GM06990 (cell line): ENCODE data around the gene PYGM.

Experiments
- DNase-seq: peaks from one replicate; pipeline ENCODE4 v3.0.0-alpha.2; 2011; ENCODE audit not compliant: insufficient read length; ENCODE audit errors: extremely low read depth
- H3K27me3 ChIP-seq: replicated peaks from 2 replicates; pipeline ENCODE4 v1.6.0; 2011; ENCODE audit warnings: low read length; ENCODE audit not compliant: control insufficient read depth, insufficient read depth
- H3K36me3 ChIP-seq: 2 replicates; pipeline ENCODE4 v1.5.1; 2011; ENCODE audit warnings: low read length; ENCODE audit not compliant: control insufficient read depth, insufficient read depth
- H3K4me3 ChIP-seq: replicated peaks from 2 replicates; pipeline ENCODE4 v1.5.1; 2011; ENCODE audit warnings: low read depth, mild to moderate bottlenecking, control low read depth, low read length
- TF ChIP-seq, protein P1 (sequence below): IDR thresholded peaks from 2 replicates; pipeline ENCODE4 v1.5.1; 2011; ENCODE audit warnings: low read length, control low read depth, mild to moderate bottlenecking, inconsistent platforms; ENCODE audit not compliant: insufficient read depth, poor library complexity, severe bottlenecking

PYGM gene

DNA sequence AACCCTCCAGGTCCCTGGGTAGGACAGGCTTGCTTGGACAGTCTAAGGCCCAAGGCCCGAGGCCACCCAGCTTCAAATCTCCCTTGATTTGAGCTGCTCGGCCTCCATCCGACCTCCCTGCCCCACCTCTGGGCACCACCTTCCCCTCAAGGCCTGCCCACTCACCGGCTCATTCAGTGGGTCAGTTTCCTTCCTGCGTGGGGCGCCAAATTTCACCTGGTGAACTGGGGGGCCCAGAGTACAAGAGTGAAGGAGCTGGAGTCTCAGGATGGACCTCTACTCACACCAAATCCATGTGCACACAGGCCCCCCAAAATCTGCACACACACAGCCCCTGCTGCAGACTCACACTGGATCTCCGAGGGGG lies 39.5 kb upstream of the PYGM start:
- no peak overlapping the region for H3K4me3 ChIP-seq
- H3K36me3 ChIP-seq = peaks cover 22% of the 10 kb centered on the region
- TF ChIP-seq, protein P1, sequence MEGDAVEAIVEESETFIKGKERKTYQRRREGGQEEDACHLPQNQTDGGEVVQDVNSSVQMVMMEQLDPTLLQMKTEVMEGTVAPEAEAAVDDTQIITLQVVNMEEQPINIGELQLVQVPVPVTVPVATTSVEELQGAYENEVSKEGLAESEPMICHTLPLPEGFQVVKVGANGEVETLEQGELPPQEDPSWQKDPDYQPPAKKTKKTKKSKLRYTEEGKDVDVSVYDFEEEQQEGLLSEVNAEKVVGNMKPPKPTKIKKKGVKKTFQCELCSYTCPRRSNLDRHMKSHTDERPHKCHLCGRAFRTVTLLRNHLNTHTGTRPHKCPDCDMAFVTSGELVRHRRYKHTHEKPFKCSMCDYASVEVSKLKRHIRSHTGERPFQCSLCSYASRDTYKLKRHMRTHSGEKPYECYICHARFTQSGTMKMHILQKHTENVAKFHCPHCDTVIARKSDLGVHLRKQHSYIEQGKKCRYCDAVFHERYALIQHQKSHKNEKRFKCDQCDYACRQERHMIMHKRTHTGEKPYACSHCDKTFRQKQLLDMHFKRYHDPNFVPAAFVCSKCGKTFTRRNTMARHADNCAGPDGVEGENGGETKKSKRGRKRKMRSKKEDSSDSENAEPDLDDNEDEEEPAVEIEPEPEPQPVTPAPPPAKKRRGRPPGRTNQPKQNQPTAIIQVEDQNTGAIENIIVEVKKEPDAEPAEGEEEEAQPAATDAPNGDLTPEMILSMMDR = peak; percentile 11
- no peak for DNase-seq
- no peaks in the 10 kb centered on the region for H3K27me3 ChIP-seq

- no peaks in the 10 kb centered on the region for H3K27me3 ChIP-seq
- DNase-seq = no peak
- H3K4me3 ChIP-seq = no peak overlapping the region
- TF ChIP-seq, protein P1 = no peak
- H3K36me3 ChIP-seq = peaks cover 29% of the 10 kb centered on the region
Observed at GRCh38 chr11:64796757-64797541, 37.2 kb upstream of the PYGM start.

DNA sequence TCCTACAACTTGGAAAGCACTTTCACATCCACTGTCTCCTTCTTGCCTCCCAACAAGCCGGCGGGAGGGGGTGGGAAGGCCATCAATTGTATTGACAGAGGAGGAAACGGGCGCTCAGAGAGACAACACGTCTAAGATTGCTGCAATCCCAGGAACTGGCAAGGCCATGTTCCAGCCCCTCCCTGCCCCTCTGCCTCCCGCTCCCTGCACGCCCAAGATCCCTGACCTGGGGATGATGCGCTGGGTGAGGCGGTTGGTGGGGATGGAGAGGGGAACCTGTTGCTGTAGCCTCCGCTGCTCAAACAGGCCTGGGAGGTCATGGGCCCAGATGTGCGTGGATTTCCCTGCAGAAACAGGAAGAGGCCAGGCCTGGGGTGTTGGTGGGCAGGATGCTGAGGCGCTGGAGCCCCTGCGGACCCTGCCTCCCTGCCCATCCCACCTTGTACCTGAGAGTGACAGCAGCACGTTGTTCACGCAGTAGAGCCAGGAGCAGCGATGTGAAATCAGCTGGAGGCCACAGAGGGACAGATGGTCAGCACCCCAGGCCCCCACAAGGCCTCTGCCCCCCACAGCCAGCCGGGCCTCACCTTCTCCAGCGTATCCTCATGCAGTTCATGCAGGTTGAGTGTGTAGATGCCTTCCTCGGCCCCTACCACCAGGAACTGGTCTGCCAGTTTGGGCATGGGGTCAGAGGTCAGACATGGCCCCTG lies 36.4 kb upstream of the PYGM start:
- H3K27me3 ChIP-seq = no peaks in the 10 kb centered on the region
- no peak overlapping the region for H3K4me3 ChIP-seq
- DNase-seq = no peak
- H3K36me3 ChIP-seq = peaks cover 29% of the 10 kb centered on the region
- TF ChIP-seq, protein P1 = no peak

- H3K27me3 ChIP-seq = no peaks in the 10 kb centered on the region
- no peak overlapping the region for H3K4me3 ChIP-seq
- TF ChIP-seq, protein P1 = no peak
- peaks cover 34% of the 10 kb centered on the region for H3K36me3 ChIP-seq
- DNase-seq = no peak
Observed at GRCh38 chr11:64794526-64794925, 34.8 kb upstream of the PYGM start.

- peaks cover 39% of the 10 kb centered on the region for H3K36me3 ChIP-seq
- H3K4me3 ChIP-seq = no peak overlapping the region
- no peaks in the 10 kb centered on the region for H3K27me3 ChIP-seq
- TF ChIP-seq, protein P1 = no peak
- no peak for DNase-seq
Observed at GRCh38 chr11:64793271-64794160, 33.7 kb upstream of the PYGM start.
